ENCODE measurements around the gene PCDHA6.
A peak's percentile ranks its signal among the peaks of the same experiment; 100 is the strongest.
"Not testable (repeated sequence)": the region's sequence is repeated elsewhere in the genome, so short reads cannot be mapped to it uniquely, and the experiment has no call there.

The PCDHA6 gene

DNA sequence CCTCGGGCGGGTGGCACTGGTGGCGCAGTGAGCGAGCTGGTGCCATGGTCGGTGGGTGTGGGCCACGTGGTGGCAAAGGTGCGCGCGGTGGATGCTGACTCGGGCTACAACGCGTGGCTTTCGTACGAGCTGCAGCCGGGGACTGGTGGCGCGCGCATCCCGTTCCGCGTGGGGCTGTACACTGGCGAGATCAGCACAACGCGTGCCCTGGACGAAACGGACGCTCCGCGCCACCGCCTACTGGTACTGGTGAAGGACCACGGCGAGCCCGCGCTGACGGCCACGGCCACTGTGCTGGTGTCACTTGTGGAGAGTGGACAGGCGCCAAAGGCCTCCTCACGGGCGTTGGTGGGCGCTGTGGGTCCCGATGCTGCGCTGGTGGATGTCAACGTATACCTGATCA is 18.9 kb upstream of the PCDHA6 start:
- no peak overlapping the region for H2AK5ac ChIP-seq (ENCODE audit: low read length, severe bottlenecking)
- H3K9ac ChIP-seq (ENCODE audit: low read length), result no peak overlapping the region
- no peak overlapping the region for H2BK120ac ChIP-seq (ENCODE audit: low read depth, low read length)
- no peak overlapping the region for H3K23ac ChIP-seq (ENCODE audit: low read length in 2 of 2)
- no peak overlapping the region for H2BK15ac ChIP-seq (ENCODE audit: low read depth, poor library complexity, severe bottlenecking)
- H2BK5ac ChIP-seq (ENCODE audit: low read depth, low read length, poor library complexity, severe bottlenecking), result no peak overlapping the region
- peaks cover 55% of the 10 kb centered on the region for H3K9me3 ChIP-seq (ENCODE audit: control insufficient read depth, low read length)
- H2BK12ac ChIP-seq (ENCODE audit: low read length in 2 of 2), result no peak overlapping the region
- H4K8ac ChIP-seq (ENCODE audit: low read length), result no peak overlapping the region
- WGBS, result 97% methylated on average over 43 of the region's 43 CpGs
- no peak overlapping the region for H3K4me3 ChIP-seq (ENCODE audit: insufficient read depth in 1 of 2, low read depth in 1 of 2, low read length in 2 of 2)
- H3K27ac ChIP-seq (ENCODE audit: low read length, poor library complexity, severe bottlenecking), result no peak overlapping the region
- peaks cover 2% of the 10 kb centered on the region for H3K4me1 ChIP-seq (ENCODE audit: control insufficient read depth, insufficient read depth, low read depth, low read length)
- no peak overlapping the region for H3K14ac ChIP-seq (ENCODE audit: low read length in 2 of 2)
- no peak for DNase-seq
- H3K18ac ChIP-seq (ENCODE audit: low read depth in 1 of 2, low read length in 2 of 2), result no peak overlapping the region
- H2AFZ ChIP-seq (ENCODE audit: low read depth, low read length), result no peak overlapping the region
- no peaks in the 10 kb centered on the region for H3K27me3 ChIP-seq (ENCODE audit: control insufficient read depth in 1 of 2, insufficient read depth in 1 of 2, low read length in 2 of 2)
- no peak overlapping the region for H3K4me2 ChIP-seq (ENCODE audit: low read length, poor library complexity, severe bottlenecking)
- no peak overlapping the region for H3K4ac ChIP-seq (ENCODE audit: low read depth in 1 of 2, low read length in 2 of 2)
- peaks cover 3% of the 10 kb centered on the region for H3K79me1 ChIP-seq (replicated peaks; ENCODE audit: low read length, poor library complexity, severe bottlenecking)
- peak overlapping the region; percentile 54 for H4K91ac ChIP-seq (ENCODE audit: low read length)
- H3K36me3 ChIP-seq (ENCODE audit: control insufficient read depth in 1 of 2, insufficient read depth in 2 of 2, low read depth in 1 of 2, low read length in 2 of 2), result peaks cover 0 to 8% of the 10 kb centered on the region in 2 experiments

GRCh38 chr5:140821375-140822280 is 6.1 kb upstream of the PCDHA6 start, which contains the start of gene PCDHA5:
TSS of gene PCDHA5 (plus strand) at chr5:140821613.
- H3K27ac ChIP-seq (ENCODE audit: low read length, poor library complexity, severe bottlenecking), result no peak within 1 kb of the TSS
- H3K14ac ChIP-seq (ENCODE audit: low read length in 2 of 2), result no peak within 1 kb of the TSS
- WGBS, result 95% methylated on average over 36 of the region's 39 CpGs
- no peak within 1 kb of the TSS for H4K91ac ChIP-seq (ENCODE audit: low read length)
- H4K8ac ChIP-seq (ENCODE audit: low read length), result no peak within 1 kb of the TSS
- no peak within 1 kb of the TSS for H2BK12ac ChIP-seq (ENCODE audit: low read length in 2 of 2)
- no peak within 1 kb of the TSS for H2BK15ac ChIP-seq (ENCODE audit: low read depth, poor library complexity, severe bottlenecking)
- DNase-seq, result no peak
- no peak within 1 kb of the TSS for H3K18ac ChIP-seq (ENCODE audit: low read depth in 1 of 2, low read length in 2 of 2)
- H3K4me1 ChIP-seq (ENCODE audit: control insufficient read depth, insufficient read depth, low read depth, low read length), result no peaks in the 10 kb centered on the region
- H3K4ac ChIP-seq (ENCODE audit: low read depth in 1 of 2, low read length in 2 of 2), result no peak within 1 kb of the TSS
- H2BK120ac ChIP-seq (ENCODE audit: low read depth, low read length), result no peak within 1 kb of the TSS
- H2BK5ac ChIP-seq (ENCODE audit: low read depth, low read length, poor library complexity, severe bottlenecking), result no peak within 1 kb of the TSS
- H3K27me3 ChIP-seq (ENCODE audit: control insufficient read depth in 1 of 2, insufficient read depth in 1 of 2, low read length in 2 of 2), result no peaks in the 10 kb centered on the region
- H3K9me3 ChIP-seq (ENCODE audit: control insufficient read depth, low read length), result peaks cover 46% of the 10 kb centered on the region
- H3K4me2 ChIP-seq (ENCODE audit: low read length, poor library complexity, severe bottlenecking), result no peak within 1 kb of the TSS
- no peaks in the 10 kb centered on the region for H3K79me1 ChIP-seq (replicated peaks; ENCODE audit: low read length, poor library complexity, severe bottlenecking)
- no peak within 1 kb of the TSS for H3K23ac ChIP-seq (ENCODE audit: low read length in 2 of 2)
- H3K4me3 ChIP-seq (ENCODE audit: insufficient read depth in 1 of 2, low read depth in 1 of 2, low read length in 2 of 2), result no peak within 1 kb of the TSS
- no peak within 1 kb of the TSS for H3K9ac ChIP-seq (ENCODE audit: low read length)
- peaks cover 0 to 13% of the 10 kb centered on the region in 2 experiments for H3K36me3 ChIP-seq (ENCODE audit: control insufficient read depth in 1 of 2, insufficient read depth in 2 of 2, low read depth in 1 of 2, low read length in 2 of 2)
- no peak within 1 kb of the TSS for H2AFZ ChIP-seq (ENCODE audit: low read depth, low read length)
- no peak within 1 kb of the TSS for H2AK5ac ChIP-seq (ENCODE audit: low read length, severe bottlenecking)

DNA sequence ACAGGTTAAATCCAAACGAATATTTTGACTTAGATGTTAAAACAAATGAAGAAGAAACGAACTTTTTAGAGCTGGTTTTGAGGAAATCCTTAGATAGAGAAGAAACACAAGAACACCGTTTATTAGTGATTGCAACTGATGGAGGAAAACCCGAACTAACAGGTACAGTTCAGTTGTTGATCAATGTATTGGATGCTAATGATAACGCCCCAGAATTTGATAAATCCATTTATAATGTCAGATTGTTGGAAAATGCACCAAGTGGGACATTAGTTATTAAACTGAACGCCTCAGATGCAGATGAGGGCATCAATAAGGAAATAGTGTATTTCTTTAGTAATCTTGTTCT is 5.5 kb upstream of the PCDHA6 start:
- Histone ChIP-seq H2BK5ac (ENCODE audit: low read depth, low read length, poor library complexity, severe bottlenecking) (no peak overlapping the region), H3K4ac (ENCODE audit: low read depth in 1 of 2, low read length in 2 of 2) (no peak overlapping the region), H3K23ac (ENCODE audit: low read length in 2 of 2) (no peak overlapping the region), H3K18ac (ENCODE audit: low read depth in 1 of 2, low read length in 2 of 2) (no peak overlapping the region), H3K79me1 (replicated peaks; ENCODE audit: low read length, poor library complexity, severe bottlenecking) (no peaks in the 10 kb centered on the region), H2BK12ac (ENCODE audit: low read length in 2 of 2) (no peak overlapping the region), H3K9me3 (ENCODE audit: control insufficient read depth, low read length) (peaks cover 45% of the 10 kb centered on the region), H3K9ac (ENCODE audit: low read length) (no peak overlapping the region), H2BK15ac (ENCODE audit: low read depth, poor library complexity, severe bottlenecking) (no peak overlapping the region), H4K8ac (ENCODE audit: low read length) (no peak overlapping the region), H3K27ac (ENCODE audit: low read length, poor library complexity, severe bottlenecking) (no peak overlapping the region), H3K4me2 (ENCODE audit: low read length, poor library complexity, severe bottlenecking) (no peak overlapping the region), H2BK120ac (ENCODE audit: low read depth, low read length) (no peak overlapping the region), H4K91ac (ENCODE audit: low read length) (no peak overlapping the region), H3K14ac (ENCODE audit: low read length in 2 of 2) (no peak overlapping the region), H3K36me3 (ENCODE audit: control insufficient read depth in 1 of 2, insufficient read depth in 2 of 2, low read depth in 1 of 2, low read length in 2 of 2) (peaks cover 0 to 13% of the 10 kb centered on the region in 2 experiments), H2AFZ (ENCODE audit: low read depth, low read length) (no peak overlapping the region), H3K27me3 (ENCODE audit: control insufficient read depth in 1 of 2, insufficient read depth in 1 of 2, low read length in 2 of 2) (no peaks in the 10 kb centered on the region), H3K4me3 (ENCODE audit: insufficient read depth in 1 of 2, low read depth in 1 of 2, low read length in 2 of 2) (no peak overlapping the region), H3K4me1 (ENCODE audit: control insufficient read depth, insufficient read depth, low read depth, low read length) (no peaks in the 10 kb centered on the region), H2AK5ac (ENCODE audit: low read length, severe bottlenecking) (no peak overlapping the region)
- 90% methylated on average over 6 of the region's 6 CpGs for WGBS
- DNase-seq, result no peak

DNA sequence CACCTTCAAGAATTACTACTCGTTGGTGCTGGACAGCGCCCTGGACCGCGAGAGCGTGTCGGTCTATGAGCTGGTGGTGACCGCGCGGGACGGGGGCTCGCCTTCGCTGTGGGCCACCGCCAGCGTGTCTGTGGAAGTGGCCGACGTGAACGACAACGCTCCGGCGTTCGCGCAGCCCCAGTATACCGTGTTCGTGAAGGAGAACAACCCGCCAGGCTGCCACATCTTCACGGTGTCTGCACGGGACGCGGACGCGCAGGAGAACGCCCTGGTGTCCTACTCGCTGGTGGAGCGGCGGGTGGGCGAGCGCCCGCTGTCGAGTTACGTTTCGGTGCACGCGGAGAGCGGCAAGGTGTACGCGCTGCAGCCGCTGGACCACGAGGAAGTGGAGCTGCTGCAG is 4.8 kb upstream of the PCDHA6 start:
- not testable (repeated sequence) for H3K4me1 ChIP-seq (ENCODE audit: control insufficient read depth, insufficient read depth, low read depth, low read length); H3K23ac ChIP-seq (ENCODE audit: low read length in 2 of 2)

More for the DNA sequence above, 4.8 kb upstream of the PCDHA6 start:
- H3K79me1 ChIP-seq (replicated peaks; ENCODE audit: low read length, poor library complexity, severe bottlenecking); H2BK12ac ChIP-seq (ENCODE audit: low read length in 2 of 2); H3K14ac ChIP-seq (ENCODE audit: low read length in 2 of 2); H2AK5ac ChIP-seq (ENCODE audit: low read length, severe bottlenecking); H2BK120ac ChIP-seq (ENCODE audit: low read depth, low read length); H3K27ac ChIP-seq (ENCODE audit: low read length, poor library complexity, severe bottlenecking); H3K27me3 ChIP-seq (ENCODE audit: control insufficient read depth in 1 of 2, insufficient read depth in 1 of 2, low read length in 2 of 2); H4K8ac ChIP-seq (ENCODE audit: low read length); H2BK5ac ChIP-seq (ENCODE audit: low read depth, low read length, poor library complexity, severe bottlenecking); H3K4me2 ChIP-seq (ENCODE audit: low read length, poor library complexity, severe bottlenecking); H3K18ac ChIP-seq (ENCODE audit: low read depth in 1 of 2, low read length in 2 of 2); H3K4ac ChIP-seq (ENCODE audit: low read depth in 1 of 2, low read length in 2 of 2); H2AFZ ChIP-seq (ENCODE audit: low read depth, low read length); DNase-seq; H3K4me3 ChIP-seq (ENCODE audit: insufficient read depth in 1 of 2, low read depth in 1 of 2, low read length in 2 of 2); H2BK15ac ChIP-seq (ENCODE audit: low read depth, poor library complexity, severe bottlenecking); H3K9ac ChIP-seq (ENCODE audit: low read length); H4K91ac ChIP-seq (ENCODE audit: low read length): not testable (repeated sequence)
- peaks cover 0 to 13% of the 10 kb centered on the region in 2 experiments for H3K36me3 ChIP-seq (ENCODE audit: control insufficient read depth in 1 of 2, insufficient read depth in 2 of 2, low read depth in 1 of 2, low read length in 2 of 2)
- 98% methylated on average over 48 of the region's 48 CpGs for WGBS
- H3K9me3 ChIP-seq (ENCODE audit: control insufficient read depth, low read length), result peaks cover 50% of the 10 kb centered on the region
